ENCODE measurements around the gene COQ10B. TPM values are rescaled to one million over a fixed set of nuclear protein-coding genes. Genes with fewer than 3 reads are reported as not detected.
A peak's percentile ranks its signal among the peaks of the same experiment; 100 is the strongest.

COQ10B gene
- total RNA-seq (2014; rRNA removed; shearing (Covaris generic)) (4.5 and 5.0 TPM in 2 replicates), total RNA-seq (2022) (12.2 and 13.5 TPM in 2 replicates), Bru-seq, nascent RNA (percentile 73 among the genes with signal in this experiment), BruChase-seq, experiment 1, labeled RNA remaining after a 6-hour chase (percentile 57 among the genes with signal in this experiment), BruChase-seq, experiment 2, labeled RNA remaining after a 2-hour chase (percentile 64 among the genes with signal in this experiment)
- long read RNA-seq, transcript COQ10B-201 (5 exons, 2,239 nt) = major isoform, 26 of 29 reads
- long read RNA-seq, partial matches to known transcripts = 1 of 29 reads
- long read RNA-seq, other reads (novel, unspliced or antisense) = 1 of 29 reads

DNA sequence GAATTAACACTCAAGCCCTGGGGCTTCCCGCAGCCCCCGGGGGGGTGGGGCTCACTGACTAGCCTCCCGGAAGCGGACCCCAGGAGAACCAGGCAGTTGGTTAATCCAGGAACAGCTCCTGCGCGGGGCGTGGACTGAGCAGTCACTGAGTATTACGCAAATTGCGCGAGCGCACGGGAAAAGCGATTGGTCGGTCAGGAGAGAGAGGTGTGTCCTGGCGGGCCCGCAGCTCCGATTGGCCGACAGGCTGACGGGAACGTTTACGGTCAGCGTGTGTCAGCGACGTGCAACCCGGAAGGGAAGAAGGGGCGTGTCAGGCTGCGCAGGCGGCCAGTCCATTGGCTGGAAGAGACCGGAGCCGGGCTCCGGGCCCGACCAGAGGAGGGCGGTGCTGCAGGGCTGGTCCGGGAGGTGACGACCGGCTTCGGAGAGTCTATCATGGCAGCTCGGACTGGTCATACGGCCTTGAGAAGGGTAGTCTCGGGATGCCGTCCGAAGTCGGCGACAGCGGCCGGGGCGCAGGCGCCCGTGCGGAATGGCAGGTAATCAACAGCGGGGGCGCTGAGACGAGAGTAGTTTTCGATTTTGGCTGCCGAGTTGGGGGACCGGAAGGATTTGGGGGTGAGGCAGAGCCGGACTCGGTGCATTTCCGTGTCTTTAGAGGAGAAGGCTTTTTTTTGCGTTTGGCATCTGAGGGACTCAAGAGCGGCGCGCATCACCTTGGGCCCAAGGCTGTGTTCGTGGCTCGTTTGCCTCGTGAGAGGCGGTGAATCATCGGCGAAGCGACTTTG is at the start of gene COQ10B:
Gene COQ10B, plus strand, starts transcription at position 430 of the 791 bp plus-strand sequence. Its CDS starts 9 bp downstream, at position 439.
- H4K20me1 ChIP-seq (ENCODE audit: insufficient read depth, low read length) = no peaks in the 10 kb centered on the region
- H3K4me1 ChIP-seq (ENCODE audit: insufficient read depth, low read length, poor library complexity, severe bottlenecking) = peaks cover 17% of the 10 kb centered on the region
- peak within 1 kb of the TSS; percentile 72 for H3K27ac ChIP-seq (ENCODE audit: low read depth, low read length, poor library complexity, severe bottlenecking)
- POLR2A ChIA-PET = interaction anchor here (0.6 to 3.5 kb wide), 12 partner anchors 10 to 313 kb away, joined by 3 to 41 read pairs (median 4); partner anchors contain the start of genes HSPD1, HSPE1 and SF3B1
- H3K9me2 ChIP-seq (ENCODE audit: insufficient read depth, low read length) = no peaks in the 10 kb centered on the region
- TF ChIP-seq, protein P1, sequence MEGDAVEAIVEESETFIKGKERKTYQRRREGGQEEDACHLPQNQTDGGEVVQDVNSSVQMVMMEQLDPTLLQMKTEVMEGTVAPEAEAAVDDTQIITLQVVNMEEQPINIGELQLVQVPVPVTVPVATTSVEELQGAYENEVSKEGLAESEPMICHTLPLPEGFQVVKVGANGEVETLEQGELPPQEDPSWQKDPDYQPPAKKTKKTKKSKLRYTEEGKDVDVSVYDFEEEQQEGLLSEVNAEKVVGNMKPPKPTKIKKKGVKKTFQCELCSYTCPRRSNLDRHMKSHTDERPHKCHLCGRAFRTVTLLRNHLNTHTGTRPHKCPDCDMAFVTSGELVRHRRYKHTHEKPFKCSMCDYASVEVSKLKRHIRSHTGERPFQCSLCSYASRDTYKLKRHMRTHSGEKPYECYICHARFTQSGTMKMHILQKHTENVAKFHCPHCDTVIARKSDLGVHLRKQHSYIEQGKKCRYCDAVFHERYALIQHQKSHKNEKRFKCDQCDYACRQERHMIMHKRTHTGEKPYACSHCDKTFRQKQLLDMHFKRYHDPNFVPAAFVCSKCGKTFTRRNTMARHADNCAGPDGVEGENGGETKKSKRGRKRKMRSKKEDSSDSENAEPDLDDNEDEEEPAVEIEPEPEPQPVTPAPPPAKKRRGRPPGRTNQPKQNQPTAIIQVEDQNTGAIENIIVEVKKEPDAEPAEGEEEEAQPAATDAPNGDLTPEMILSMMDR (conservative IDR thresholded peaks at IDR 0.05; ENCODE audit: low read length) = peak; percentile 55; the same call in 1 of the 2 replicates
- TF ChIP-seq EZH2phosphoT487 (IDR thresholded peaks at IDR 0.05; ENCODE audit: borderline replicate concordance, low read depth, low read length) = no peak
- DNase-seq (ENCODE audit: low spot score) = peak; percentile 100
- CTCF ChIA-PET (ENCODE audit: unreplicated experiment) = interaction anchor here (1.0 kb wide), 1 partner anchor 13 kb away, joined by 3 read pairs; no protein-coding TSS in a partner anchor
- H2AFZ ChIP-seq (ENCODE audit: low read length) = peak within 1 kb of the TSS; percentile 82
- H3K79me2 ChIP-seq (ENCODE audit: insufficient read depth, low read depth, low read length) = peaks cover 41% of the 10 kb centered on the region
- H3K4me2 ChIP-seq (ENCODE audit: low read length) = peak within 1 kb of the TSS; percentile 75
- BruUV-seq (replicated peaks) = no TSS peak
- no peaks in the 10 kb centered on the region for H3K9me3 ChIP-seq (ENCODE audit: low read length)
- H3K36me3 ChIP-seq (ENCODE audit: insufficient read depth, low read length) = peaks cover 7% of the 10 kb centered on the region; the same call in 1 of the 2 replicates
- peak within 1 kb of the TSS; percentile 84 for H3K4me3 ChIP-seq (ENCODE audit: low read depth, low read length, poor library complexity, severe bottlenecking)
- intact Hi-C loops (cut with micrococcal nuclease; ENCODE audit: unreplicated experiment) = loop anchor here (1.0 to 5.0 kb wide), 4 partner anchors 18 to 254 kb away; partner anchors contain the start of genes HSPE1, MARS2 and SF3B1

DNA sequence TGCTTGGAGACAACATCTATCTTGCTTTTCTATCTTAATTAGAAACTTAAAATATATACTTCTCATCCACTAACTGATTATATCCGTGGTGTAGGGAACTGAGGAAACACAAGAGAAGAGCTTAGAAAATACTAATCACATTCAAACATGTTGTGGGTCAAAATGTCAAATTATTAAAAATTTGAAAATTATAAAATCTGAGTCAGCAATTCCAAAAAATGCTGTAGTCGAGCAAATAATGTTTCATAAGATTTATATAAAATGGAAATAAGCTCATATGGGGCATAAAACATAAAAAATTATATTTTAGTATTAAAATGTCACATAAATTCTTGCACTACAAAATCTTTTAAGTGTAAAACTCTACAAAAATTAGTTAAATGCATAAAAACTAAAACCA is 47.8 kb upstream of the COQ10B start:
- TF ChIP-seq EZH2phosphoT487 (IDR thresholded peaks at IDR 0.05; ENCODE audit: borderline replicate concordance, low read depth, low read length) = no peak
- TF ChIP-seq, protein P1 (conservative IDR thresholded peaks at IDR 0.05; ENCODE audit: low read length) = no peak
- H3K27ac ChIP-seq (ENCODE audit: low read depth, low read length, poor library complexity, severe bottlenecking) = no peak overlapping the region
- H3K4me2 ChIP-seq (ENCODE audit: low read length) = no peak overlapping the region
- no peak overlapping the region for H2AFZ ChIP-seq (ENCODE audit: low read length)
- no peak overlapping the region for H3K4me3 ChIP-seq (ENCODE audit: low read depth, low read length, poor library complexity, severe bottlenecking)
- no peaks in the 10 kb centered on the region for H3K79me2 ChIP-seq (ENCODE audit: insufficient read depth, low read depth, low read length)
- intact Hi-C loops (cut with micrococcal nuclease; ENCODE audit: unreplicated experiment) = loop anchor here (5.0 kb wide), 1 partner anchor 92 kb away; the partner anchor contains the start of gene HSPD1
- H3K4me1 ChIP-seq (ENCODE audit: insufficient read depth, low read length, poor library complexity, severe bottlenecking) = no peaks in the 10 kb centered on the region
- ChIA-PET POLR2A (interaction anchor here (0.5 to 1.2 kb wide), 8 partner anchors 19 to 995 kb away, joined by 3 to 8 read pairs (median 4); partner anchors contain the start of gene HSPD1), CTCF (ENCODE audit: unreplicated experiment) (no interaction called here)
- DNase-seq (ENCODE audit: low spot score) = no peak
- H3K9me3 ChIP-seq (ENCODE audit: low read length) = no peaks in the 10 kb centered on the region
- BruUV-seq (replicated peaks) = no TSS peak
- H3K9me2 ChIP-seq (ENCODE audit: insufficient read depth, low read length) = no peaks in the 10 kb centered on the region
- H3K36me3 ChIP-seq (ENCODE audit: insufficient read depth, low read length) = peaks cover 99% of the 10 kb centered on the region
- no peaks in the 10 kb centered on the region for H4K20me1 ChIP-seq (ENCODE audit: insufficient read depth, low read length)
